ENCODE results near the gene HLTF. TPM values are rescaled to one million over a fixed set of nuclear protein-coding genes. Genes with fewer than 3 reads are reported as not detected.
"Not testable (repeated sequence)": the region's sequence is repeated elsewhere in the genome, so short reads cannot be mapped to it uniquely, and the experiment has no call there.

The HLTF gene
- polyA plus RNA-seq, 3 donors, result 35.8 to 50.4 (median 42.8) TPM

- no peak for DNase-seq
Measured at GRCh38 chr3:148998297-148998696, 88.0 kb downstream of the HLTF start.

- DNase-seq, result no peak
Measured at GRCh38 chr3:148997623-148998022, 88.7 kb downstream of the HLTF start.

GRCh38 chr3:148992635-148993255 is 93.6 kb downstream of the HLTF start:
- no peak for DNase-seq

- peak; percentile 29 for DNase-seq
Measured at GRCh38 chr3:148992027-148992634, 94.2 kb downstream of the HLTF start.

GRCh38 chr3:148991219-148992026 is 94.9 kb downstream of the HLTF start, which contains the start of gene GYG1:
TSS of gene GYG1 (plus strand) at chr3:148991540. CDS start at chr3:148991641, 101 bp downstream.
- peak; percentile 63 for DNase-seq

- no peak for DNase-seq
Measured at GRCh38 chr3:148990236-148990635, 96.1 kb downstream of the HLTF start.

GRCh38 chr3:148987551-148987950 is 98.8 kb downstream of the HLTF start:
- not testable (repeated sequence) for DNase-seq

- DNase-seq, result no peak
Measured at GRCh38 chr3:148981273-148981672, 105.1 kb downstream of the HLTF start.

Other genes with a start within 250 kb of the HLTF start
- gene CPA3, start 221.2 kb downstream of the HLTF start, polyA plus RNA-seq (ENCODE audit: insufficient read length in 3 of 3), result under 1 TPM; 0.40 to 0.46 (median 0.42) TPM
- gene GYG1, start 95.0 kb downstream of the HLTF start, polyA plus RNA-seq (ENCODE audit: insufficient read length in 3 of 3), result 10 to 100 TPM; 24.2 to 27.0 (median 26.5) TPM
- gene HPS3, start 43.1 kb upstream of the HLTF start, polyA plus RNA-seq (ENCODE audit: insufficient read length in 3 of 3), result 10 to 100 TPM; 25.9 to 38.0 (median 34.5) TPM
- gene CP, start 135.3 kb upstream of the HLTF start, polyA plus RNA-seq (ENCODE audit: insufficient read length in 3 of 3), result under 1 TPM; 0.33 to 0.70 (median 0.43) TPM
- gene TM4SF18, start 247.1 kb upstream of the HLTF start, polyA plus RNA-seq (ENCODE audit: insufficient read length in 3 of 3), result 10 to 100 TPM; 23.6 to 28.8 (median 27.4) TPM